IMR-90 (cell line): ENCODE measurements around the gene DPEP3.

Source experiments
- CEBPB ChIP-seq: IDR thresholded peaks from 2 replicates; pipeline ENCODE4 v1.6.1; 2012; ENCODE audit warnings: low read depth, low read length, improper control_type of control experiment
- CHD1 ChIP-seq: IDR thresholded peaks from 2 replicates; pipeline ENCODE4 v1.6.1; 2012; ENCODE audit warnings: low read depth, low read length, improper control_type of control experiment
- FOS ChIP-seq: fragments of 150-350 bp; IDR thresholded peaks from 2 replicates; pipeline ENCODE4 v1.6.1; 2016; ENCODE audit warnings: low read depth, low read length
- MAFK ChIP-seq: IDR thresholded peaks from 2 replicates; pipeline ENCODE4 v1.6.1; 2012; ENCODE audit warnings: low read depth, low read length, improper control_type of control experiment
- MAZ ChIP-seq: IDR thresholded peaks from 2 replicates; pipeline ENCODE4 v1.6.1; 2012; ENCODE audit warnings: low read depth, mild to moderate bottlenecking, low read length, improper control_type of control experiment, moderate library complexity, borderline replicate concordance
- MXI1 ChIP-seq: IDR thresholded peaks from 2 replicates; pipeline ENCODE4 v1.6.1; 2012; ENCODE audit warnings: low read depth, mild to moderate bottlenecking, low read length, moderate library complexity, borderline replicate concordance
- POLR2A ChIP-seq: IDR thresholded peaks from 2 replicates; pipeline ENCODE4 v1.6.1; 2012; ENCODE audit warnings: mild to moderate bottlenecking, low read depth, low read length
- RAD21 ChIP-seq: IDR thresholded peaks from 2 replicates; pipeline ENCODE4 v1.6.1; 2012; ENCODE audit warnings: low read length, improper control_type of control experiment
- RCOR1 ChIP-seq: IDR thresholded peaks from 2 replicates; pipeline ENCODE4 v1.6.1; 2012; ENCODE audit warnings: mild to moderate bottlenecking, low read length, improper control_type of control experiment; ENCODE audit not compliant: insufficient replicate concordance
- RFX5 ChIP-seq: IDR thresholded peaks from 2 replicates; pipeline ENCODE4 v1.8.0; 2012; ENCODE audit warnings: low read depth, mild to moderate bottlenecking, low read length, moderate library complexity
- SMC3 ChIP-seq: fragments of 150-350 bp; IDR thresholded peaks from 2 replicates; pipeline ENCODE4 v1.6.1; 2016; ENCODE audit warnings: low read depth, mild to moderate bottlenecking, antibody characterized with exemption, low read length, moderate library complexity
- TF ChIP-seq, protein P1 (sequence below): conservative IDR thresholded peaks from 2 replicates; pipeline ENCODE4 v1.5.1; 2012; ENCODE audit warnings: mild to moderate bottlenecking, low read depth, low read length, improper control_type of control experiment
- TF ChIP-seq, protein P2 (sequence below): fragments of 150-350 bp; IDR thresholded peaks from 2 replicates; pipeline ENCODE4 v1.6.1; 2017; ENCODE audit warnings: mild to moderate bottlenecking, antibody characterized with exemption, low read length, low read depth
- TF ChIP-seq, protein P3 (sequence below): fragments of 150-350 bp; IDR thresholded peaks from 2 replicates; pipeline ENCODE4 v1.6.1; 2016; ENCODE audit warnings: low read depth, mild to moderate bottlenecking, low read length, moderate library complexity, borderline replicate concordance

DNA sequence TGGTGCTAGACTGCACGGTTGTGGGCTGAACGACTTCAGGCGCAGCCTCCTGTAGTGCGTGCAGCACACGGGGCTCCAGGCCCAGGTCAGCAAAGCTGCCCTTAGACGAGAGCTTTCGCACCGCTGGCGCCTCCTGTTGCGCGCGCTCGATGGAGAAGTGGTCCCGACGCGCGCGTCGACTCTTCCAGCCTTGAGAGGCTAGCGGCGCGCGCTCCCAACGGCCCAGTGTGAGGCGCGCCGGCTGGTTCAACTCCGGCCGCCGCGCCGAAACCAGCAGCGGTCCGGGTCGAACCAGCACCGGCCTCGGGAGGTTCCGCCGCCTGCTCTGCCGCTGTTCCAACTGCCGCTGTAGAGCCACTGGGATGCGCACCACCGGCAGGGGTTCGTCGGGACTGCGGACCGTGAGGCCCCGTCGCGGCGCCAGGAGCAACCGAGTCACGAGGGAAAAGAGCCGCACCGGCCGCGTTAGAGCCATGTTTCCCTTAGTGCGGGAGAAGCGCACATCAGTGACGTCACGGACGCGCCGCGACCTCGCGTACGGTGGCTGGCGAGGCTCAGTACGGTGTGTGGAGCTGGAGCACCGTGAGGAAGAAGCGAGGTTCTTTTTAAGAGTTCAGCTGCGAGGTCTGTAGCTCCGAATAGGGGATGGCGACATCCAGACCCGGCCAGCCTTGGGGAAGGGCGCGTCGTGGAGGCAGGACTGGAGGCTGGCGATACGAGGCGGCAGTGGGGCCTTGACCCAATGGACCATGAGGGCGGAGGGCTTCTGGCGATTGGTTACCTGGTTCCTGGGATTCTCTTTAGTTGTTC is 42.6 kb upstream of the DPEP3 start, which contains the start of the genes DDX28 and DUS2:
- TF ChIP-seq, protein P1, sequence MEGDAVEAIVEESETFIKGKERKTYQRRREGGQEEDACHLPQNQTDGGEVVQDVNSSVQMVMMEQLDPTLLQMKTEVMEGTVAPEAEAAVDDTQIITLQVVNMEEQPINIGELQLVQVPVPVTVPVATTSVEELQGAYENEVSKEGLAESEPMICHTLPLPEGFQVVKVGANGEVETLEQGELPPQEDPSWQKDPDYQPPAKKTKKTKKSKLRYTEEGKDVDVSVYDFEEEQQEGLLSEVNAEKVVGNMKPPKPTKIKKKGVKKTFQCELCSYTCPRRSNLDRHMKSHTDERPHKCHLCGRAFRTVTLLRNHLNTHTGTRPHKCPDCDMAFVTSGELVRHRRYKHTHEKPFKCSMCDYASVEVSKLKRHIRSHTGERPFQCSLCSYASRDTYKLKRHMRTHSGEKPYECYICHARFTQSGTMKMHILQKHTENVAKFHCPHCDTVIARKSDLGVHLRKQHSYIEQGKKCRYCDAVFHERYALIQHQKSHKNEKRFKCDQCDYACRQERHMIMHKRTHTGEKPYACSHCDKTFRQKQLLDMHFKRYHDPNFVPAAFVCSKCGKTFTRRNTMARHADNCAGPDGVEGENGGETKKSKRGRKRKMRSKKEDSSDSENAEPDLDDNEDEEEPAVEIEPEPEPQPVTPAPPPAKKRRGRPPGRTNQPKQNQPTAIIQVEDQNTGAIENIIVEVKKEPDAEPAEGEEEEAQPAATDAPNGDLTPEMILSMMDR = no peak
- TF ChIP-seq RAD21 (no peak), SMC3 (no peak), CEBPB (no peak), POLR2A (peak; percentile 77; the same call in 1 of the 2 replicates), MAZ (peak; percentile 49; the same call in 1 of the 2 replicates), RFX5 (no peak), RCOR1 (no peak), MXI1 (peak; percentile 97), FOS (no peak), CHD1 (no peak), MAFK (no peak)
- TF ChIP-seq, protein P2, sequence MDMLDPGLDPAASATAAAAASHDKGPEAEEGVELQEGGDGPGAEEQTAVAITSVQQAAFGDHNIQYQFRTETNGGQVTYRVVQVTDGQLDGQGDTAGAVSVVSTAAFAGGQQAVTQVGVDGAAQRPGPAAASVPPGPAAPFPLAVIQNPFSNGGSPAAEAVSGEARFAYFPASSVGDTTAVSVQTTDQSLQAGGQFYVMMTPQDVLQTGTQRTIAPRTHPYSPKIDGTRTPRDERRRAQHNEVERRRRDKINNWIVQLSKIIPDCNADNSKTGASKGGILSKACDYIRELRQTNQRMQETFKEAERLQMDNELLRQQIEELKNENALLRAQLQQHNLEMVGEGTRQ = peak; percentile 37; the same call in 1 of the 2 replicates
- TF ChIP-seq, protein P3, sequence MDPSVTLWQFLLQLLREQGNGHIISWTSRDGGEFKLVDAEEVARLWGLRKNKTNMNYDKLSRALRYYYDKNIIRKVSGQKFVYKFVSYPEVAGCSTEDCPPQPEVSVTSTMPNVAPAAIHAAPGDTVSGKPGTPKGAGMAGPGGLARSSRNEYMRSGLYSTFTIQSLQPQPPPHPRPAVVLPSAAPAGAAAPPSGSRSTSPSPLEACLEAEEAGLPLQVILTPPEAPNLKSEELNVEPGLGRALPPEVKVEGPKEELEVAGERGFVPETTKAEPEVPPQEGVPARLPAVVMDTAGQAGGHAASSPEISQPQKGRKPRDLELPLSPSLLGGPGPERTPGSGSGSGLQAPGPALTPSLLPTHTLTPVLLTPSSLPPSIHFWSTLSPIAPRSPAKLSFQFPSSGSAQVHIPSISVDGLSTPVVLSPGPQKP = no peak
